Glomerular visceral epithelial cell (primary cell): ENCODE results near the gene OPN1SW.

ENCODE experiments used
- DNase-seq: peaks from one replicate; pipeline ENCODE4 v3.0.0-alpha.2; 2016; ENCODE audit errors: extremely low spot score

OPN1SW gene, protein sequence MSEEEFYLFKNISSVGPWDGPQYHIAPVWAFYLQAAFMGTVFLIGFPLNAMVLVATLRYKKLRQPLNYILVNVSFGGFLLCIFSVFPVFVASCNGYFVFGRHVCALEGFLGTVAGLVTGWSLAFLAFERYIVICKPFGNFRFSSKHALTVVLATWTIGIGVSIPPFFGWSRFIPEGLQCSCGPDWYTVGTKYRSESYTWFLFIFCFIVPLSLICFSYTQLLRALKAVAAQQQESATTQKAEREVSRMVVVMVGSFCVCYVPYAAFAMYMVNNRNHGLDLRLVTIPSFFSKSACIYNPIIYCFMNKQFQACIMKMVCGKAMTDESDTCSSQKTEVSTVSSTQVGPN

DNA sequence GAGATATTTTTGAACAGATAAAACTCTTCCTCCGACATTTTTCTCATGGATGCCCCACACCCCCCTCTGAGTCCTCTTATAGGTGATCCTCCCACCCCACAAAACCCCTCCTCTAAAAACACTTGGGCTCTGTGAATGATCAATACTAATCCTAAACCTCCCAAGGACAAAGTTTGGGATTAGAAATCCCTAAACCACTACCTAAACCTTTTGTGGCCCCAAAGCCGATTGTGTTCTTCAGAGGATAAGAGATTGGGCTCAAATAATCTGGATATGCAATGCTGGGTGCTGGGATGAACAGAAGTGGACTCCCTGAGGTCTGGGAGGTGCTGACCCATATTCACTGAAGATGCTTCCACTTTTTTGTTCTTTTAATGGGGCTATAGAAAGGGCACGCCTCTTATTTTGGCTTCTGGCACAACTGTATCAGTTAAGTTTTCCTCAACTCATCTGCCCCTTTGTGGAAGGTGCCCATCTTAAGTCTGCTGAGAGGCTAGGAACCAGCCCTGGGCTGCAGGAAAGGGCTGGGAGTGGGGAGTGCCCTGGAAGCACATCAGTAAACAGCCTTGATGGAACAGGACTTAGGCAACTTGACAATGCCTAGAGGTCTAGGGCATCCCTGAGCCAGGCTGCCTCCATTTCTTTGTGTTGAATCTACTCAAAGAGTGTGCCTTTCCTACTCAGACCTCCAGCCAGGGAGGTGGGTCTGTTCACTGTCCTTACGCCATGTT is at the start of gene OPN1SW:
TSS of gene OPN1SW (minus strand) at position 51 of the 731 bp plus-strand sequence. CDS start at position 38, 13 bp downstream.
- DNase-seq = no peak

DNA sequence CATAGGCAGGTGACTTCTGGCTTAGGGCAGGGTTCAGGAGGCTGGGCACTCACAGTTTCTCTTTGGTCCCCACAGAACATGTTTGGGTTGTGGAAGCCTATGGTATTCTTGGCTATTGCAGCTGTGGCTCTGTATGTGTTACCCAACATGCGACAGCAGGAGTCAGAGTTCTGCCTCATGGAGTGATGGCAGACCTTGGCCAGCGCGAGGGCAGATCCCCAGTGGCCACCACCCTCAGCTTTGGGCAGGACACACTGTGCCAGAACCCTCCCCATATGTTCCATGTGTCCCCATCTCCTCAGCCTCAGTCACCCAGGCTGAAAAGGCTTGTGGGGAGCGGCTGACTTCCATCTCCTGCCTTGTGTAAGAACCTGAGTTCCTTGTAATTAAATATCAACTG is 46.1 kb upstream of the OPN1SW start:
- DNase-seq = no peak

DNA sequence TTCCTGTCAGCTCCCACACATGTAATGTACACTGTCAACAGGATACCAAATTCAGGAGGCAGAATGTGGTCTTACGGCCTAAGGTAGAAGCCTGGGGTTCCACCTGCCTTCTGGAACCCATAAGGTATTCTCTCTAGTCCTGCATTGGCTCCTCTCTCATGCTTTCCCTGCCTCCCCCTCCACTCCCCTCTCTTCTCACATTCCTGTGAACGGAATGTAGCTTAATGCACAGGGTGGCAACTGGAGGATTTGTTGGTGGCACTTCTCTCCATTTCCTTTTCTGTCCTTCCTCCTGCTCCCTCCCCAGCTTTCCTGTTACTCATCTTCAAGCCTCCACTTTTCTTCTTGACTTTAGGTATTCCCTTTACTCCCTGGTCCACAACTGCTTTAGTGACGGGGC is 43.1 kb upstream of the OPN1SW start:
- no peak for DNase-seq

DNA sequence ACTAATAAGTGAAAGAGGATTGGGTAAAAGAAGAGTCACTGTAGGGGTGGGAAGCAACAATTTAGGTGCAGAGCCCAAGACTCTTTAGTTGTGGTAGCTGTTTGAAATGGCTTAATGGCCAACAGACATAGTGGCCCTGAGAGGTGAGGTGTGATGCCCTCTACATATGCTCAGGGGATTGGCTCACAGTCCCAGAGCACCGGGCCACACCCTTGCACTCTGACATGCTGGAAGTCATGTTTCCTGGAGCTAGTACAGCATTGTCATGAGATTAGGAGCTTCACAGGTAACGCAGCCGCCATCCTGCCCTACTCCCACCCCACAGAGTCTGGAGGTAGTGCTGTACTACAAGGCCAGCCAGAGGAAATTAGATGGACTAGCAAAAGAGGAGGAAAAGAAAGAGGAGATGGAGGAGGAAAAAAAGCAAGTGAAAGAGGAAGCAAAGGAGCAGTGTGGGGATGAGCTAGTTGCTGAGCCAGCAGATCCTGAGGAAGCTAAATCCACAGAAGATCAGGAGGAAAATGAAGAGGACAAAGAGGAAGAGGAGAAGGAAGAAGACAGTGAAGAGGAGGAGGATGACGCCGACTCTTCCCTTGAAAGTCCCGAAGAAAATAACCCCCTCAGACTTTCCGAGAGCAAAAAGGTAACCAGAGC is 39.8 kb upstream of the OPN1SW start:
- no peak for DNase-seq

DNA sequence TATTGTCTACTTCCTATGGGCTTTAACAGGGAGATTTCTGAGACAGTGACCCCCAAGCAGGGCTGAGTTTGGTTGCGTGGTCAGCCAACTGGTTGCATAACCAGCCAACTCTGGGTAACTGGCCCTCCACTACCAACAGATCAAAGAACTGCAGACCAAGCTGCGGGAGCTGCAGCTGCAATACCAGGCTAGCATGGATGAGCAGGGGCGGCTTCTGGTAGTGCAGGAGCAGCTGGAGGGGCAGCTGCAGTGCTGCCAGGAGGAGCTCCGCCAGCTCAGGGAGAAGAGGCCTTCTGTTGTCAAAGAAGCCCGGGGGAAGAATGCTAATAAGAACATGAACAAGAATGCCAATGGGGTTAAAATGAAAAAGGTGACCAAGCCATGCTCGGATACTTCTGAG is 38.9 kb upstream of the OPN1SW start:
- DNase-seq = no peak

DNA sequence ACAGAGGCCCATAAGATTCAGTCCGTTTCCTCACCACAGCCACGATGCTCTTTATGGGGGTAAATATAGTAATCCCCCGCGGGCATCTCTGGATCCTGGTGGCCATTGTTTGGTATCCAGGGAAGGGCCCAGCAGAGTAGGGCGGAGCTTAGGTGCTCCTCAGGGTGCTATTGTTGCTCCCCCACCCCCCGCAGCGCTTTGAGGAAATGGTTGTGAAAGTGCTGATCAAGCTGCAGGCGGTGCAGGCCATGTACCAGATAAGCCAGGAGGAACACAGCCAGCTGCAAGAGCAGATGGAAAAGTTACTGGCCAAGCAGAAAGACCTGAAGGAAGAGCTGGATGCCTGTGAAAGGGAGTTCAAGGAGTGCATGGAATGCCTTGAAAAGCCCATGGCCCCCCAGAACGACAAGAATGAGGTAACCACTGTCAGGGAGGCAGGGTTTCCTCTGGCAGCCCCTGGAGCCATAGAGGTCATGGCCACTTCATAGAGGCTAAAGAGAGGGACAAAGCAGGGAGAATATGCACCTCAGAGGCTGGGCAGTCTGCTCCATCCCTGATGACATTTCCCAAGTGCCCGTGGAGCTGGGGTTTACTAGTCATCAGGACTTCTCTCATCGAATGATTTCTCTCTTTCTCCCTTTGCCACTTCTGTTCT is 37.0 kb upstream of the OPN1SW start:
- DNase-seq = no peak

DNA sequence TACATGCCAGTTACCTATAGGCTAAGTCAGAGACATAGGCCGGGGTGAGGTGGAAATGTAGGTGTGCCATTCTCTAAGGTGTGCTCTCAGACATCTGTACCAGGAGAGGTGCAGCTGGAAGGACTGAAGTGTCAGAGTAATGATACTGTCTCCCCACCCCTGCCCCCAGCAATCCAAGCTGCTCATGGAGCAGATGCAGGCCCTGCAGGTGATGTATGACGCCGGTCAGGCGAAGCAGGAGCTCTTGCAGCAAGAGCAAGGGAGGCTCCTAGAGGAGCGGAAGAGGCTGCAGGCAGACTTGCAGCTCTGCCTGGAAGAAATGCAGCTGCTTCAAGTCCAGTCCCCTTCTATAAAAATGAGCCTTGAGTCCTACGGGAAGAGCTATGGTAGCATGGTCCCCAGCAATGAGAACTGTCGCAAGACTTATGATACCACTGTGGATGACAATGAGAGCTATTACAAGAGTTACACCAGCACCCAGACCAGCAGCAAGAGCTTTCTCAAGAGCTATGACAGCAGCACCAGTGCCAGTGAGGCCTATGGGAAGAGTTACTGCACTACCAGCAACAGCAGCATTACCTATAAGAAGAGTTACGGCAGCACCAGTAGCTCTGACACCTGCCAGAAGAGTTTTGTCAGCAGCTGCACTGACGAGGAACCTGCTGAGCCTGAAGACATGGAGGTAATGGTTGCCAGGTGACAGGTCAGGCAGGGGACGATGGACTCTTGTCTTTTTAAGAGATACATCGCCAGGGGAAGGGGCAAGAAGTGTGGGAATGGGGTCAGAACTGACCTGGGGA is 36.2 kb upstream of the OPN1SW start:
- DNase-seq = no peak

DNA sequence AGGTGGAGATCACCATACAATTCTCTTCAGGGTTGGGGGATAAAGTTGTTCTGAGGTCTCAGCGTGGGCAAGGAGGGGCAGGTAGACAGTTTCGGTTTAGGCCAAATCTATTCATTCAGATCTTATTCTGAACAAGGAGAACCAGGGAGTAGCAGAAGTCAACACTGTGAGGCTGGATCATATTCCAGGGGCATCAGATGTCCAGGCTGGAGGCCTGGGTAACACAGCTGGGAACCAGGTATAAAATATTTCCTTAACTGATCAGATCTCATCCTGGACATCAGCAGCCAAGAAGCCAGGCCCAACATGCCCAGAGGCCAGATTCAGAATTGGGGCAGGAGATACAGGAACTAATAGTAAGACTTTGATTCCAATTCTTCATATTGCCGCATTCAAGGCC is 35.4 kb upstream of the OPN1SW start:
- no peak for DNase-seq

DNA sequence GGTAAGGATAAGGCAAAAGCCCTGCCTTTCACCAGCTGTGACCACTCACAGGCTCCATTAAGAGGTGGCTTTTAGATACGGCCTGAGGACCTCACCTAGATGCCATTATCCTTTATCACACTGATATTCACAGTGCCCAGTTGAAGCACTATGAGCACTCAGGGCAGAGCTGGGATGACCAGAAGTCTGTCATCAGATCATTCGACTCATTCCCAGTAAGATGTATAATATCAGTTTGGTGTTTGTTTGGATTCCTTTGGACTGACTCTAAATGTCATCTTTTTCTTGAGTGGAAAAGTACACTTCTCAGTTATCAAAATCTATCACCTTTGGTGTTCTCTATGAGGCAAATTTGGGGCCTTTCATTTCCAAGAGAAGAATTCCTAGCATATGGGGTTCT is 34.9 kb upstream of the OPN1SW start:
- DNase-seq = no peak

DNA sequence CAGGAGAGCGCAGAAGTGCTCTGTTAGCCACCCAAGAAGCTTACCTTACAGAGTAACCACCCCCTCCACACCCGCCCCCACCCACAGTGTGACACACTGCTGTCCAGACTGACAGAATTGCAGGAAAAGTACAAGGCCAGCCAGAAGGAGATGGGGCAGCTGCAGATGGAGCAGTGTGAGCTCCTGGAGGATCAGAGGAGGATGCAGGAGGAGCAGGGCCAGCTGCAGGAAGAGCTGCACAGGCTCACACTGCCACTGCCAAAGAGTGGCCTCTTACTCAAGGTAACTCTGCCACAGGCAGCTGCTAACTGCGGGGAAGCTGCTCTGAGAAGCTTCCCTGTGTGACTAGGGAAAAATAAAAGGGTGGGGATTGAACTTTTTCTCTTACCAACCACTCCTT is 33.8 kb upstream of the OPN1SW start:
- no peak for DNase-seq

DNA sequence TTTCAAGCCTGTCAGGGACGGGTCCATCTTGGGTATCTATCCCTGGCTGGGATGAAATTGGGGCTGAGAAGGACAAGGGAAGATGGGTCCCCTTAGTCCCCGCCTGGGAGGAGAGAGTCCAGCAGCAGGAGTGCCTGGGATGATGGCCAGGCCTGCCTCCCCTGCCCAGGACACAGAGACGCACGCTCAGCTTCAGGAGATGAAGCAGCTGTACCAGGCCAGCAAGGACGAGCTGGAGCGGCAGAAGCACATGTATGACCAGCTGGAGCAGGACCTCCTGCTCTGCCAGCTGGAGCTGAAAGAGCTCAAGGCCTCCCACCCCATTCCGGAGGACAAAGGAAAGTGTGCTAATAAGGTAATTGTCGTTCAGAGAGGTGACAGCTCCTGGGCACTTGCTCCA is 31.6 kb upstream of the OPN1SW start:
- DNase-seq = no peak

DNA sequence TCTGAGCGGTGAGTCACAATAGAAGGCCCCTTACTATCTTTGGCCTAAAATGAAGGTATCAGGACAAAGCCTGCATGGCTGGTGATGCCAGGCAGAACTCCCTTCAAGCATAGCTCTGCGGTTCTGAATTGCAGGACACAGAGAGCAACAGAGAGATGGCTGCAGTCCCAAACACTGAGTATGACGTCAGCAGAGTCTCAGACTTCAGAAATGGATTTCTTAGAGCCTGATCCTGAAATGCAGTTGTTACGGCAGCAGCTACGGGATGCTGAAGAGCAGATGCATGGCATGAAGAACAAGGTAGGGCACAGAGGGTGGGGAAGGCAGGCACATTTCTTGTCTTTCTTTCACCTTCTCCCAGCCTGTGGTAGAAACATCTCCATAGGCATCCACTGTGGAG is 29.6 kb upstream of the OPN1SW start:
- no peak for DNase-seq

DNA sequence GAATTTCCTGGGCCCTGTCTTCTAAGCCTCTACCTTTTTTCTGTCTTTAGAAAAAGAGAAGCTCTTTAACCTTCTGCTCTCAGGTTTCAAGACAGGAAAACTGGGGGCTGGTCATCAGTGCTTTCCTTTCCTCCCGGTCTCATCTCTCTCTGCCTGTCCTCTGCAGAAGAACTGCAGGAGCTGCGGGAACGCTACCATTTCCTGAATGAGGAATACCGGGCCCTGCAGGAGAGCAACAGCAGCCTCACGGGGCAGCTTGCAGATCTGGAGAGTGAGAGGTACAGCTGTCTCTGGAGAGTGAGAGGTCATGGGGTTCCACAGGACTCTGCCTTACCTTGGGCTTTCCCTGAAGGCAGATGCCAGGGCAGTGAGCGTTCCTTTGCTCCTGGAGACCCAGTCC is 28.9 kb upstream of the OPN1SW start:
- DNase-seq = no peak

DNA sequence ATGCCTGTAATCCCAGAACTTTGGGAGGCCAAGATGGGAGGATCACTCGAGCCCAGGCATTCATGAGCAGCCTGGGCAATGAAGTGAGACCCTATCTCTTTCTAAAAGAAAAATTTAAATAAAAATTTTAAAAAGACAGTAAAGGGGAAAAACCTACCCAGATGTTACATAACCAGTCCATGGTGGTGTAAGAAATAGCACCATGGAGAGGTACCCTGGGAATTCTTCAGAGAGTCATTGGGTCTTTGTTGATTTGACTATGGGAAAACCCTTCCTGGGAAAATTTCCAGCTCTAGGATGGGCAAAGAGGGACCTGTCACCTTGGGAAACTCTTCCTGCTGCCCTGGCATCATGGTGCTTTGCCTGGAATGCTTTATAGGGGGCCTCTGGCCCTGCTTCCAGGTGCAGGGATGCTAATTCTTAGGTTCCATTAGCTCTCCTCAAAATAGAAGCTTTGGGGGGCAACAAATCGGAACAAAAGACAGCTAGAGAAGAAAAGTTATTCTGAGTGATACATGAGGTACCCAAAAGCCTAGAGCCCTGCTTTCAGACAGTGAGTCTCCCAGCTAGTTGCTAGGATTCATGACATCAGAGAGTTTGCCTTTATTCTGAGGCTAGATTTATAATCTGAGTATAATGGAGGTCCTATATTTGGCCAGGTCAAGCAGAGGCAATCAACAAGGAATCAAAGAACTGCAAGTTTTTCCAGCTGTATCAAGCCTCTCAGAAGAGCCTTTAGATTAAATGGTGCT is 26.2 kb upstream of the OPN1SW start:
- no peak for DNase-seq

DNA sequence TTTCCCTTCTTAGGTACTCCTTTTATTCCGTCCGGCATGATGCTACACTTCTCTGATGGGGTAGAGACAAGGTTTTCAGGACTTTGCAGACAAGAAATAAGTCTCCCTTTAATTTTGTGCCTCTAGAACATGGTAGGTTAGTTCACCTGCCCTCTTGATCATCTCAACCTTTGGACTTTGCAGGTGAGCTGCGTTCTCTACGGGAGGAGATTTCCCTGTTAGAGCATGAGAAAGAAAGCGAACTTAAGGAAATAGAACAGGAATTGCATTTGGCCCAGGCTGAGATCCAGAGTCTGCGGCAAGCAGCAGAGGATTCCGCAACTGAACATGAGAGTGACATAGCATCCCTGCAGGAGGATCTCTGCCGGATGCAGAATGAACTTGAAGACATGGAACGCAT is 25.4 kb upstream of the OPN1SW start:
- DNase-seq = no peak

DNA sequence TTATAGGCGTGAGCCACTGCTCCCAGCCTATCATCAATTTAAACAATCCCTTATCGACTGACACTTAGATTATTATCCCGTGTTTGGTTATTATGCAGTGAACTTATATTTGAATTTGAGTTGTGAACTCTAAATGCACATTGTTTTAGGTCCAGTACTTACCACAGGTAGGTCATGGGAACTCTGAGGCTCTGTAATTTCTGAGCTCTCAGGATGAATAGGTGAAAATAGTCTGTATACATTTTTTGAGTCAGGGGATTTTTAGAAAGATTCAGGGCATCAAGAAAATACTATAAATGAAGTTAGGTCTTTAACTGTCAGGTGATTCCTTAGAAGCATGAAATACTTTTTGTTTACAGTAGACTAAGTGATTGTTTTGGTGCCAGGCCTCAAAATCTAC is 25.0 kb upstream of the OPN1SW start:
- DNase-seq = no peak

DNA sequence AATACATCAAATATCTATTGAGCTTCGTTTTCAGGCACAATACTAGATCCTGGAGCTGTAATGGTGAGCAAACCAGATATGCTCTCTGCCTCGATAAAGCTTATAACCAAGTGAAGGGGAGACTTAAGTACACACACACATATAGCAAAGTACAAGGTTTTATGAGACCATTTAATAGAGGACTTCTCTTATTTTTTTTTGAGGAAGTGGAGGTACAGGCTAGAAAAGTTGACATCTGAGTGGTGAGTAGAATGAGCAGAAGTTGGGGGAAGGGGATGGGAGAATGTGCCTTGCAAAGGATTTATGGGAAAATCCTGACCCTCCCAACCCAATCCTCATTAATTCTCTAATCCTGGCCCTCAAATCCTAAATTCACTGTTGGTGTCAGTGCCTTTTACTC is 23.9 kb upstream of the OPN1SW start:
- no peak for DNase-seq

DNA sequence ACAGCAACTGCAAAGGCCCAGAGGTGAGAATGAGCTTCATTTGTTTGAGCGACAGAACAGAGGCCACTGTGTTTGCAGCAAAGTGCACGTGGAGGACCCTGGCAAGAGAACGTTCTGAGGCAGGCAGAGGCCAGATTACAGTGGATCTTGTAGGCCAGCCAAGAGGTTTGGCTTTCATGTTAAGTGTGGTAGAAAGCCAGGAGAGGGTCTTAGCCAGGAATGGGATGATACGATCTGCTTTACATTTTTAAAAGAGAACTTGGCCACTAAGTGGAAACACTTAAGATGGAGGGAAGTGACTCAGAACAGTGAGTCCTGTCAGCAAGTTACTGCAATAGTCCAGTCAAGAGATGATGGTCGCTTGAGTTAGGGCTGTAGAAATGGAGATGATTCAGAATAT is 20.7 kb upstream of the OPN1SW start:
- no peak for DNase-seq

DNA sequence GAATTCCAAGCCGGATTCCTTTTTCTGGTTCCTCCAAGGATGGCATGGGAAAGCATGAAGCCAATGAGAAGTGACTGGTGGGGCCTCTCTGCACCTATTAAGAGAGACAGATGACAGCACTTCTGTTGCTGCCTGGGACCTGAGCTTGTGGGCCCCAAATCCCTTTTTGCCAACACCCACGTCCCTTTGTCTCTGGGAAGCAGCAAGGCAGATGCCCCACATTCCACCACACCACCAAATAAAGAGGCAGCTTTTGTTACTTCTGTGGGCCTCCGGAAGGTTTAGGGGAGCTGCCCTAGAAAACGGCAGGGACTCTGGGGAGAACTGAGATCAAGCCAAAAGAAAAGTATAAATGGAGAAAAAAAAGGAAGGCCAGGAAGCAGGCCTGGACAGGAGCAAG is 19.5 kb upstream of the OPN1SW start:
- no peak for DNase-seq

DNA sequence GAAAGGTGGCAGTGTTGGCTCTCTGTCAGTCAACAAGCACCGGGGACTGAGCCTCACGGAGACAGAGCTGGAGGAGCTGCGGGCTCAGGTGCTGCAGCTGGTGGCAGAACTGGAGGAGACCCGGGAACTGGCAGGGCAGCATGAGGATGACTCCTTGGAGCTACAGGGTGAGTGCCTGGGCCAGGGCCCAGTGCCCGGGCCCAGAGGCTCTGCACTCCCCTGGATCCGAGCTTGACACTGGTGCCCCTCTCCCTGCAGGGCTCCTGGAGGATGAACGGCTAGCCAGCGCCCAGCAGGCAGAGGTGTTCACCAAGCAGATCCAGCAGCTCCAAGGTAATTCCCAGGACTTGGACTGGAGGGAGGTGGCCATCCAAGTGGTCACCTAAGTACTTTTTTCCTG is 18.8 kb upstream of the OPN1SW start:
- DNase-seq = no peak

DNA sequence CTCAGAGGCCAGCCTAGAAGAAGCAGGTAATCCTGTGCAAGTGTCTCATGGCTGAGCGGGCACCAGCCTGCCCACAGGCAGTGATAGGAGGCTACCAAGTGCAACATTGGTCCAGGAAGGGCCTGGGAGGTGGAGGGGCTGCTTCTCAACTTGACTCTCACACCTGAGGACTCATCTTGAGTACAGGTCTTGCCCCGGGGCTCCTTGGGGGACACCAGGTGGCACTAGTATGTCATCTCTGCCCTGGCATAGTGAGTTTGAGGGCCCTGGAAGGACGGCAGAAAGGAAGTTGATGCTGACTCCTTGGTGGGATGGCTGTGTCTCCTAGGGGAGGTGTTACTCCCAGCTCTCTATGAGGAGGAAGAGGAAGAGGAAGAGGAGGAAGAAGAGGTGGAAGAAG is 18.4 kb upstream of the OPN1SW start:
- DNase-seq = no peak
